ENCODE data around the gene PRKAR1A.
"Not testable (repeated sequence)": the region's sequence is repeated elsewhere in the genome, so short reads cannot be mapped to it uniquely, and the experiment has no call there.

The PRKAR1A gene

DNA sequence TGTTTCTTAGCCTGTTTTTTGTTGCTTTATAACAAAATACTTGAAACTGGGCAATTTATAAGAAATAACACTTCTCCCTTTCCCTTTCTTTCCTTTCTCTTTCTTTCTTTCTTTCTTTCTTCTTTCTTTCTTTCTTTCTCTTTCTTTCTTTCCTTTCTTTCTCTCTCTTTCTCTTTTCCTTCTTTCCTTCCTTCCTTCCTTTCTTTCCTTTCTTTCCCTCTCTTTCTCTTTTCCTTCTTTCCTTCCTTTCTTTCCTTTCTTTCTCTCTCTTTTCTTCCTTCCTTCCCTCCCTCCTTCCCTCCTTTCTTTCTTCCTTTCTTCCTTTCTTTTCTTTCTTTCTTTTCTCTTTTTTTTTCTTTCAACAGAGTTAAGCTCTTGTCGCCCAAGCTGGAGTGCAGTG lies 61.1 kb downstream of the PRKAR1A start:
- DNase-seq (ENCODE audit: insufficient read length, low spot score) (no peak), FAIRE-seq (no peak)

DNA sequence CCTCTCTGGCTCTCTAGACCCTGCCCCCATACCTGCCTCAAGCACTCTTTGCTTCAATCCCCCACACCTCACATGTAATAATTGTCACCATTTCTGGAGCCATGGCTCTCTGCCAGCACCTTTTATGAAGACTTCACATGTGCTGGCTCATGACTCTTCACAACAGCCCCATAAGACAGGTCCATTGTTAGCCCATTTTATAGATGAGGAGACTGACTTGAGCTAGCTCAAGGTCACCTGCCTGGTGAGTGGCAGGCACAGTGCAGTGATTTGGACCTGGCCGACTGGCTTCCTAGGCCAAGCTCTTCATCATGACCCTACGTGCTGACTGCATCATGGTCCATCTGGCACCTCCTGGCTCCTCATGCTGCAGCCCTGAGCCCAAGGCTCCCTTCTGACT lies 63.9 kb downstream of the PRKAR1A start:
- no peak for DNase-seq (ENCODE audit: insufficient read length, low spot score)
- FAIRE-seq, result peak; percentile 4

GRCh38 chr17:68576811-68577496 lies 64.7 kb downstream of the PRKAR1A start:
- no peak for FAIRE-seq
- DNase-seq (ENCODE audit: insufficient read length, low spot score), result no peak

DNA sequence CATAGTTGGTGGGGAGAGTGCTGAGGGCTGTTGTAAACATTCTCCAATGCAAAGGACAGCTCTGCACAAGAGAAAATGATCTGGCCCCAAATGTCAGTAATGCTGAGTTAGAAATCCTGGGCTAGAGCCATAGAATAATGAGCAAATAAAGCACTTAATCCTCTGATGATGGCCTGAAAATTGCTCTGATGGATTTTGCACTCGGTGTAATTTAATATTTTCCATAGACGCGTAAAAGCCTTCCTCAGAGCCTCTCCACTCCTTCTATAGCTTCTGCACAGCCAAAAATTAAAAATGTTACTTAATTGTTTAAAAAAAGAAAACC lies 65.2 kb downstream of the PRKAR1A start:
- FAIRE-seq, result no peak
- DNase-seq (ENCODE audit: insufficient read length, low spot score), result no peak

- DNase-seq (ENCODE audit: insufficient read length, low spot score) (no peak), FAIRE-seq (no peak)
Measured at GRCh38 chr17:68578236-68578635, 66.0 kb downstream of the PRKAR1A start.

DNA sequence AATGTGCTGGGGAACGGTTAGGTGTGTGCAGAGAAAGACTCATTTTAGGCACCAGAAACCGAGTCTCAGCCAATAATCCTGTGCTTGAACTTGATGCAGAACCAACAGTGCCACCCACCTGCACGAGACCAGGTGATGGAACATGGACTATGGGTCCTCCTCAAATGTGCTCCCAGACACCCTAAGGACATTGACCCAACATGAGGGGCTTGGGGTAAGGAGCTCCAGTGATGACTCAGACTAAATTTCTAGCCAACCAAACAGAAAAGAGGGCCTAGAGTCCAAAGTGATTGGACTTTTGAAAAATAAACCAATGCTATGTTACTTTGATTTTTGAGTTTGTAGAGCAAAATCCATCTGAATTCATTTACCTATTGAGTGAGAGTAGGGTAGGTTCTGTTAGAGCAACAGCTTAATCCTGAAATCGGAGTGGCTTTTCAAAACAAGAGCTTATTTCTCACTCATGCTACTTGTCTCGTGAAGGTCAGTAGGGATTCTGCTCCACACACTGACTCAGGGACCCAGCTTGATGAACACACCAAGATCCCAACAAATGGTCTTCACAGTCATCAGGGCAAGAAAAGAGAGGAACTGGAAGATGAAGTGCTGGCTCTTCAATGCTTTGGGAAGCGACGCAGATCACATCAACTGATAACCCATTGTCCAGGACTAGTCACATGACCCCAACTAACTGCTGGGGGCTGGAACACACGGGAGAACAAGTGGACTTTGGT lies 67.1 kb downstream of the PRKAR1A start:
- no peak for DNase-seq (ENCODE audit: insufficient read length, low spot score)
- FAIRE-seq, result no peak

DNA sequence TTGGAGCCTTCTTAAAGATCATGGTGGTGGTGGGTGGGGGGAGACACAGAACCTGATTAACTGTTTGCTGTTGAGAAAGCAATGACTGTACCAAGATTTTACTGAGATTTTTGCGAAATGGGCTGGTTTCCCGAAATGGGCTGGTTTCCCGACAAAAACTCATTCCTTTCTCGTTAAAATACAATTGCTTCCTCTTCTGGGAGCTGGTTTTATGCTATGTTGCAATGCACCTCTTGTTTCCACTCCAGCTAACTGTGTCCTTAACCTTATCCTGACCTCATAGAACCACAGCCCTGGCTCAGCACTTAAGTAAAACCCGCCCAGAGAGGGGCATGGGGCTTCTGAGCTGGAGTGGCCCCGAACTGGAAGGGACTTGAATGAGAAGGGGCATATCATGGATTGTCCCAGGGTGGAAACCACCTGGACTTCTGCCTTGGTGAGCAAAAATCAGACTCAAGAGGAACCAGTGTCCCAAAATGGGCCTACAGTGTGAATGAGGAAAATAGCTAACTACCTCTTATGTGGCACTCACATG lies 68.1 kb downstream of the PRKAR1A start:
- no peak for DNase-seq (ENCODE audit: insufficient read length, low spot score)
- FAIRE-seq, result no peak

DNA sequence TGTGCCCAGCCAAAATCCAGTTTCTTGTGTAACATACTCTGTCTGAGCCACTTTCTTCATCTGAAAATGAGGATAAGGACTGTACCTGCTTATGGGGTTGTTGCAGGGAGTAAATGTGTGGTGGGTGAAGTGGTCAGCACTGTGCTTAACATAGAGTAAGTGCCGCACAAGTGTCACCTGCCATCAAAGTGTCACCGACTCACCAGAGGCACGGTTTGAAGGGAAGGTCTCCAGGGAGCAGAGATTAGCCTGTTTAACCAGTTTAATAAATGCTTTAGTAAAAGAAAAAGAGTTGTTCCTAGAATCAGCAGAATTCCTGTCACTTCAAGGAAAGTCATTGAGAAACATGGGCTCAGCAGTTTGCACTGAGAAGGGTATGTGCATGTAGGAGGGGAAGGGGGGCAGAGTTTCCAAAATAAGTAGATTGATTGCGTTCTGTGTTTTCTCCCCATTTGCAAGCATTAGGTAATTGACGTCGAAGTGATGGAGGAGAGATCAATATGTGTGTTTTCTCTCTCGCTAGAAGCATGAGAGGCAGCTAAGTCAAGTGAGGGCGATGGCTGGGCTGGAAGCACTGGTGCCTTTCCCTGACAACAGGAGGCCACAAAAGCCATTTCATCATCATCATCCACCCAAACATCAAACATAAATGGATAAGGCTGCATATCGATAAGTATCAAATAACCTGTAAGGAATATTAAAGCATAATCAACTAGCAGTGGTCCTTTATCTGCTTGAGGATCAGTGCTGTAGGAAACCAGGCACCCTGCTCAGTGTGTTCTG lies 69.8 kb downstream of the PRKAR1A start:
- FAIRE-seq (no peak), DNase-seq (ENCODE audit: insufficient read length, low spot score) (no peak)

GRCh38 chr17:68582867-68583266 lies 70.6 kb downstream of the PRKAR1A start:
- DNase-seq (ENCODE audit: insufficient read length, low spot score); FAIRE-seq: not testable (repeated sequence)

DNA sequence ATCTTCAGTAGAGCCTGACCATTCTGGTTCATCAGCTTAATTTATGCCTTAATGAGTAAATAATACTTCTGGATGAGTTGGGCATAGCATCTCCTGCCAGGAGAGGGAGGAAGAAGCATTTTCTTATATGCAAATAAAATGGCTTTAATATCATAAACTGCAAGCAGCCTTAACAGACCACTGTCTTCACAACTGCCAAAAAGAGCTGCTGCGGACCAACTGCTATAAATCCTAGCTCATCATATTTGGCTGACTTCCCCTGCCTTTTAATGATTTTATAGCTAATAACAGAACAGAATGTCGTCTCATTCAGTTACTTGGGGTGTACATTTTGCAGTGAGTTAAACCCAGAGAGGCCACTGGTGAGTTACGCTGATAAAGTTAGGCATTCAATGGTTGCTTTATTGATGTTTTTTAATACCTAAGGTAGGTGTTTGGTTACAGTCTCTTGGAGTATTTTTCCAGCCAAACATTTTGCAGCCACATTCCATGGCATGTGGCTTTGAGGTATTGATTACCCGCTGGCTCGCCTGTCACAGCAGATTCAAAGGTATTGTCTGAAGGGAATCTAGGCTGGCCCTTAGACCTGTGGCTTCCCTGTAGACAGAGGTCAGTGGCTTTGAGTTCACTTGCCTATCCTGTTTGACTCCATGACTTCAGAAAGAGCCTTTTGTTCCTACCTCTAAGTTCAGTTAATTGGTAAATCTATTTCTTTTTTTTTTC lies 72.5 kb downstream of the PRKAR1A start:
- DNase-seq (ENCODE audit: insufficient read length, low spot score) (no peak), FAIRE-seq (no peak)

DNA sequence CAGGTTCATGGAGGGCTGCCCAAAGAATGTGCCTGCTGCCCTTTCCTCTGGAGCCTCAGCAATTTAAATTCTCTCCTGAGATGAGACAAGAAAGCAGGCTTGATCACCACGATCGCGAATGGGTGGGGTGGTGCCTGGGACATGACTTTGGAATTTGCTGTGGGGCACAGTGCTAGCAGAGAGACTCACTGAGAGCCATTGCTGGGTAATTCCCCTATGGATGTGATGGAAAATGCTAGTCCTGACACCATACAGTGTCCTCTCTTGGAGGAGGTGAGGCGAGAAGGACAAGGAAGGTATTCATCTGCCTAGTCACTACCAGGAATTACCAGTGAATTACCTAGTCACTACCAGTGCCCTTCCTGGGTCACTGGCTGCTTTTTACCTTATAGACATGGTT lies 73.4 kb downstream of the PRKAR1A start:
- no peak for DNase-seq (ENCODE audit: insufficient read length, low spot score)
- FAIRE-seq, result no peak

- DNase-seq (ENCODE audit: insufficient read length, low spot score), result no peak
- no peak for FAIRE-seq
Measured at GRCh38 chr17:68587026-68587425, 74.8 kb downstream of the PRKAR1A start.

- FAIRE-seq, result no peak
- no peak for DNase-seq (ENCODE audit: insufficient read length, low spot score)
Measured at GRCh38 chr17:68587847-68588246, 75.6 kb downstream of the PRKAR1A start.

DNA sequence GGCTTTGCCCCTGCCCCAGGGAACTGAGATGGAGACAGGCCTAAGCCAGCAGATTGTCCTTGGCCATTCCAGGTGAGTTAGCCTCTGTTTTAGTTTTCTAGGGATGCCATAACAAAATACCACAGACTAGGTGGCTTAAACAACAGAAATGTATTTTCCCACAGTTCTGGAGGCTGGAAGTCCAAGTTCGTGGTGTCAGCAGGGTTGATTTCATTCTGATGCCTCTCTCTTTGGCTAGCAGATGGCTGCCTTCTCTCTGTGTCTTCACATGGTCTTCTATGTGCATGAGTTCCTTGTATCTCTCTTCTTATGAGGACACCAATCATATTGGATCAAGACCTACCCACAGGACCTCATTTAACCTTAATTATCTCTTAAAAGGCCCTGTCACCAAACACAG lies 76.1 kb downstream of the PRKAR1A start:
- DNase-seq (ENCODE audit: insufficient read length, low spot score) (no peak), FAIRE-seq (no peak)

DNA sequence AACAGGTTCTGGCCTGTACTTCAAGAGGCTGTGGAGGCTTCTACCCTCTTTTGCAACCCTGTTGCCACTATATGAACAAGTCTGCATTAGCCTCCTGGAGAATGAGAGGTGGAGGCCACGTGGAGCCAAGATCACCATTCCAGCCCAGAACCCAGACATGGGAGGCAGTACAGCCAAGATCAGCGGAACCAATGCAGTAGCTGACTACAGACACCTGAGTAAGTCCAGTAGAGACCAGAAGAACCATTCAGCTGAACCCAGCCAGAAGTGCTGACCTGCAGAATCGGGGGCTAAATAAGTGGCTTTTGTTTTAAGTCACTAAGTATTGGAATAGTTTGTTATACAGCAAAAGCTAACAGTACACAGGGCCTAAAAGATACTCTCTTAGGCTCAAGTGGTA lies 76.9 kb downstream of the PRKAR1A start:
- no peak for FAIRE-seq
- no peak for DNase-seq (ENCODE audit: insufficient read length, low spot score)

DNA sequence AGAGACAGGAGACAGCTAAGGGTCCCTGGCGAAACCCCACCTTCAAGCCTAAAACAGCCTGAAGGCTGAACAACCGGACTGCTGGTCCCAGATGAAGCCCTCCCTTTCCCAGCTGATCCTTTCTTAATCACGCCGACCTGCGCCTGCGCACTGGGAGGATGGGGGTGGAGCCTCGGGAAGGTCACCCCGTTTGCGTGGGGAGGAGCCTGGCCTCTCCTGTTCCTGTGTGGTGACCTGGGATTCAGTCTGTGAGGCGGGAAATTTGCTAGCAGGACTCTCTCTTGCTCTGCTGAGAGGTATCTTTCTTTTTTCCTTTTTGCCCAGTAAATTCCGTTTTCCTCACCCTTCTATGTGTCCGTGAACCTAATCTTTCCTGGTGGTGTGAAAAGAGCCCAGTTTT lies 79.4 kb downstream of the PRKAR1A start:
- FAIRE-seq (no peak), DNase-seq (ENCODE audit: insufficient read length, low spot score) (no peak)

GRCh38 chr17:68592009-68592408 lies 79.8 kb downstream of the PRKAR1A start:
- DNase-seq (ENCODE audit: insufficient read length, low spot score), result no peak
- FAIRE-seq, result no peak

GRCh38 chr17:68592682-68593641 lies 80.7 kb downstream of the PRKAR1A start:
- FAIRE-seq, result no peak
- DNase-seq (ENCODE audit: insufficient read length, low spot score), result no peak

- no peak for FAIRE-seq
- no peak for DNase-seq (ENCODE audit: insufficient read length, low spot score)
Measured at GRCh38 chr17:68594552-68594951, 82.3 kb downstream of the PRKAR1A start.

DNA sequence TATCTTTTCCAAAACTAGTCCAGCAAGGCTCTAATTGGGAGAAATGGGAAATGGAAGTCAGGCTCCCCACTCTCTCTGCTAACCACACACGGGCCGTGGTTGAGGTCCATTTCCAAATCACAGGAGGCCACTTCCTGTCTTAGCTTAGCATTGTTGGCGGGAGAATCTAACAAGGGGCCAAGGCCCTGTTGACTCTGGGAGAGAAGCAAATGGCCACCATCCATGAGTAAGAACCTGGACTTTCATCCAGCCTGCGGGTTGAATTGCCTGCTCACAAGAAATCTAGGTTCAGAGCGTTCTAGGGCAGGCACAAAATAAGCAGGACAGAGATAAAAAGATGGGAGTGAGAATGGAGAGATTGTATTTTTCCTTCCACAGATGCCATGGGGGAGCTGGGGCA lies 83.3 kb downstream of the PRKAR1A start:
- DNase-seq (ENCODE audit: insufficient read length, low spot score) (no peak), FAIRE-seq (no peak)
